ENCODE results near the gene CAPN3.

The CAPN3 gene

DNA sequence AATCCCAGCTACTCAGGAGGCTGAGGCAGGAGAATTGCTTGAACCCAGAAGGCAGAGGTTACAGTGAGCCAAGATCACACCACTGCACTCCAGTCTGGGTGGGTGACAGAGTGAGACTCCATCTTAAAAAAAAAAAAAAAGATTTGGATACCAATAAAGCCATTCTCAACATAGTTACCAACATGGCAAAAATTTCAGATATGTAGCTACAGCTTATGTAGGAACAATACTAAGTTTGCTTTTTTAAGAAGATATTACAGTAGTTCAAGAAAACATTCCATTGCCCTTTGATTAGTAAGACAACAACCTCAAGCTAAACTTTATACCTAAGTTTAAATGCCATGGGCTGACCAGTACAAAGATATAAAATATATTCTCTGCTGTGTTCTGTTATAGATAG is 97.2 kb downstream of the CAPN3 start:
- DNase-seq (ENCODE audit: low spot score), result no peak

GRCh38 chr15:42456971-42457370 is 97.7 kb downstream of the CAPN3 start:
- DNase-seq (ENCODE audit: low spot score), result no peak

DNA sequence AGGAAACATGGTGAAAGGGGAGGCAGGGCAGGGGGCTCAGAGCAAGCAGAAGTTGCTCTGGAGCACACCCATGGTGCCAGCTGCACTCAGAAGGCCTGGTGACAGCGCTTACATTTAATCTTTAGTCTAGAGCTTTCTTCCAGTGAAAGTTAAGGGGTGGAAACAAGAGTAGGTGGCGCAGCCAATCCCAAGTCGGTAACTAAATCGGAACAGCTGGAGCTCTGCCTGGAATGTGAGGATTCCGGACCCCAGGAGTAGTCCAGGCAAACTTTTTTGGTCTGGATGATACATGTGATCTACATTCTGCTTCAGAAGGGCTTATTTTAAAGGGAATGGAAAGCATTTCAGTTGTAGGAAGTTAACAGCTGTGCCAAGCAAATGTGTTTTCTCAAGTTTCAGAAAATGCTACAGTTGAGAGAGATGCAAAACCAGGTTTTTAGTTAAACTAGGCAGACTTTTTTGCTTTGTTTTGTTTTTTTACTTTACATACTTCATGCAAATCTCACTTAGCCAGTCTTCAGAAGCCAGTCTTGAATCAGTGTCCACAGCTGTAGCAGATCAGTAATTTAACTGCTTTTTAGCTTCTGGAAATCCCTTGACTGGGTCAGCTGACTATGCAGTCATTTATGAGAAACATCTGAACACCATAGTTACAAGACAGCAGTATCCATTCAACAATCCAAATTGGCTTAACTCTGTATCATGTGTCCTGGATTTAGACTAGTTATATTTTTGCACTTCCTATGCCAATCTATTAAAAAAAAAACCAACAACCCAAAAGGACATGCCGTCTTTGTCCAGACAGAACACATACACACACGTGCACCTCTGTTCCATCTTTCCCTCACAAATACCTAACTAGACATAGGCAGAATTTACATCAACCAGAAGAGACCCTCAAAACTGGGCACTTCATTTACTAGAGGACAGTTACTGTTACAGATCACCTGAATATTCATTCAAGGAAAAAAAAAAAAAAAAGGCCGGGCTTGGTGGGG is 98.4 kb downstream of the CAPN3 start:
- DNase-seq (ENCODE audit: low spot score), result no peak

DNA sequence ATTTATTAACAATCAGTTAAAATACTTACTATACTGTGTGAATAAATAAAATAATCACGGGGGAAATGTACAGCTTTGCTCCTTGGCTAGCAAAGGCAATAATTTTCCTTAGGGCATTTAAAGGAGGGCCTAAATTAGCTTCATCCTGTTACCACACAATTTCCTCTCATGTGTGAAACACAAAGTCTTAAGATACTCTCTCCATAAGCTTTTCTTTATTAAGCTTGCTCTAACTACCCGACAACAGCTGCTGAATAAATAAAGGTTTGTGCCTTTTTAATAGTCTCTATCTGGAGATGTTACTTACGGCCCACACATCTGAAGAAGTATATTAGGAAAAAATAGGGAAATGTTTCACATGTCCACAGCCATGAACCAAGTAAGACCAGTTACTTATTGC is 102.0 kb downstream of the CAPN3 start:
- DNase-seq (ENCODE audit: low spot score), result no peak
